Measurements from ENCODE around the gene TPP1.

The TPP1 gene

DNA sequence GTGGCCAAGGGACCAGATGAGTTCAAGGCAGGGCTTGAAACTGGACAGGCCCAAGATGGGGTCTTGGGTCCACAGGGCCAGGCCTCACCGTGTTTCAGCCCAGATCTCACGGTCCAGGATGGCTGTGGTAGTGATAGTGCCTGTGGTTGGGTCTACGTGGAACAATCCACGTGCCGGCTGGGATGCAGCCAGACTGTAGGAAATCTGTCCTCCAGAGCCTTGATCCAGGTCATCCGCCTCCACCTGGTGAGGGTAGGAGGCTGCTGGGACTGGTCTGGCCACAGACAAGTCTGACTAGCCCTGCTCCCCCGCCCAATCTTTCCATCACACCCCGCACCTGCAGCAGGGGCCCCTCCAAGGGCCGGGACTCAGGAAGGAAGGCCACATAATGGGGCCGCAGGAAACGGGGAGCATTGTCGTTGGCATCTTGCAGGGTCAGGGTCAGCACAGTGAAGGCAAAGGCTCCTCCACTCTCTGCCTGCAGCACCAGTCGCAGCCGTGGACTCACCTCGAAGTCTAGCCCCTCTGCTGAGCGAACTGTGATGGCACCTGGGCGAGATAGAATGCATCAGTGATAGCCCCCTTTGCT, 6.7 kb upstream of the TPP1 start:
- TF ChIP-seq, protein P1, sequence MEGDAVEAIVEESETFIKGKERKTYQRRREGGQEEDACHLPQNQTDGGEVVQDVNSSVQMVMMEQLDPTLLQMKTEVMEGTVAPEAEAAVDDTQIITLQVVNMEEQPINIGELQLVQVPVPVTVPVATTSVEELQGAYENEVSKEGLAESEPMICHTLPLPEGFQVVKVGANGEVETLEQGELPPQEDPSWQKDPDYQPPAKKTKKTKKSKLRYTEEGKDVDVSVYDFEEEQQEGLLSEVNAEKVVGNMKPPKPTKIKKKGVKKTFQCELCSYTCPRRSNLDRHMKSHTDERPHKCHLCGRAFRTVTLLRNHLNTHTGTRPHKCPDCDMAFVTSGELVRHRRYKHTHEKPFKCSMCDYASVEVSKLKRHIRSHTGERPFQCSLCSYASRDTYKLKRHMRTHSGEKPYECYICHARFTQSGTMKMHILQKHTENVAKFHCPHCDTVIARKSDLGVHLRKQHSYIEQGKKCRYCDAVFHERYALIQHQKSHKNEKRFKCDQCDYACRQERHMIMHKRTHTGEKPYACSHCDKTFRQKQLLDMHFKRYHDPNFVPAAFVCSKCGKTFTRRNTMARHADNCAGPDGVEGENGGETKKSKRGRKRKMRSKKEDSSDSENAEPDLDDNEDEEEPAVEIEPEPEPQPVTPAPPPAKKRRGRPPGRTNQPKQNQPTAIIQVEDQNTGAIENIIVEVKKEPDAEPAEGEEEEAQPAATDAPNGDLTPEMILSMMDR (IDR thresholded peaks at IDR 0.05; ENCODE audit: control extremely low read depth, extremely low read depth, low read depth, missing control alignments), result no peak
- POLR2A ChIA-PET, result no interaction called here
- CTCF ChIA-PET, result interaction anchor here (1.6 to 2.1 kb wide), 2 partner anchors 8 to 14 kb away, joined by 9 to 10 read pairs; partner anchors contain the start of genes TAF10 and TPP1
- DNase-seq (ENCODE audit: extremely low spot score), result no peak

GRCh38 chr11:6625156-6625831, 6.1 kb upstream of the TPP1 start:
- ChIA-PET CTCF (interaction anchor here (1.7 kb wide), 1 partner anchor 81 kb away, joined by 6 read pairs; no protein-coding TSS in a partner anchor), POLR2A (no interaction called here)
- no peak for DNase-seq (ENCODE audit: extremely low spot score)
- TF ChIP-seq, protein P1 (IDR thresholded peaks at IDR 0.05; ENCODE audit: control extremely low read depth, extremely low read depth, low read depth, missing control alignments), result no peak

DNA sequence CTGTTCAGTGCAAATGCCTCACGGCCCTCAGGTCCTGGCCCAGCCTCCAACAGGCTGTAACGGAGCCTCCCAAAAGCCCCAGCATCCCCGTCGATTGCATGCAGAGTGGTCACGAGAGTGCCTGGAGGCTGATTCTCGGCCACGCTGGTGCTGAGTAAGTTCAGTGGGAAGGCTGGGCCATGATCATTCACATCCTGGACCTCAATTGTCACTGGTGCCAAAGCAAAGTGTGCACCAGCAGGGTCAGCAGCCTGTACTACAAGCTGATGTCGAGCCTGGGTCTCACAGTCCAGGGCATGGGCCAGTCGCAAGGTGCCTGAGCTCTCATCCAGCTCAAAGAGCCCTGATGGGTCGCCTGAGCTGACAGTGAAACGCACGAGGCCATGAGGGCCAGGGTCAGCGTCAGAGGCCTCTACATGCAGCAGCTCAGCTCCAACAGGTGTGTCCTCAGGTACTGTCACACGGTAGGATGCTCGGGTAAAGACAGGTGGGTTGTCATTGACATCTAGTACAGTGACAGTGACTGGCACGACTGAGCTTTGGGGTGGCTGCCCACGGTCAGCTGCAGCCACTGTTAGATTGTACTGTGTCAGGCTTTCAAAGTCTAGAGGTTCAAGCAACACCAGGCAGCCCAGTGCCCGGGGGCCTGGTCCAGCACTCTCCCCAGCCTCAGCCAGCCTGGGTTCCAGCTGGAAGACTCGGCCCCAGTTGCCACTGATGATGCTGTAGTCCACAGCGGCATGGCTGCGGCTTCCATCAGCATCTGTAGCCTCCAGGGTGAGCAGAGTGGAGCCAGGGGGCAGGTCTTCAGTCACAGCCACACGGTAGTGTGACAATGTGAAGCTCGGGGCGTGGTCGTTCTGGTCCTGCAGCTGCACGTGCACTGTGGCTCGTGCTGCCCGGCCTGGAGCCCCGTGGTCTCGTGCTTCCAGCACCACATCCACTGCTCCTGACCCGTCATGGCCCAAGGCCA, 4.5 kb upstream of the TPP1 start:
- CTCF ChIA-PET, result interaction anchor here (1.0 to 2.0 kb wide), 11 partner anchors 8 to 83 kb away, joined by 3 to 8 read pairs (median 3); partner anchors contain the start of genes MRPL17 and TAF10
- TF ChIP-seq, protein P1 (IDR thresholded peaks at IDR 0.05; ENCODE audit: control extremely low read depth, extremely low read depth, low read depth, missing control alignments), result no peak
- DNase-seq (ENCODE audit: extremely low spot score), result no peak
- POLR2A ChIA-PET, result interaction anchor here (0.5 to 1.0 kb wide), 2 partner anchors 12 to 47 kb away, joined by 4 to 8 read pairs; partner anchors contain the start of gene TAF10

GRCh38 chr11:6622261-6623171, 3.3 kb upstream of the TPP1 start:
- ChIA-PET POLR2A (interaction anchor here (1.0 kb wide), 1 partner anchor 11 kb away, joined by 4 read pairs; the partner anchor contains the start of gene TAF10), CTCF (interaction anchor here (1.0 to 2.0 kb wide), 13 partner anchors 14 to 133 kb away, joined by 3 to 8 read pairs (median 4); partner anchors contain the start of gene MRPL17)
- TF ChIP-seq, protein P1 (IDR thresholded peaks at IDR 0.05; ENCODE audit: control extremely low read depth, extremely low read depth, low read depth, missing control alignments), result no peak
- DNase-seq (ENCODE audit: extremely low spot score), result no peak

DNA sequence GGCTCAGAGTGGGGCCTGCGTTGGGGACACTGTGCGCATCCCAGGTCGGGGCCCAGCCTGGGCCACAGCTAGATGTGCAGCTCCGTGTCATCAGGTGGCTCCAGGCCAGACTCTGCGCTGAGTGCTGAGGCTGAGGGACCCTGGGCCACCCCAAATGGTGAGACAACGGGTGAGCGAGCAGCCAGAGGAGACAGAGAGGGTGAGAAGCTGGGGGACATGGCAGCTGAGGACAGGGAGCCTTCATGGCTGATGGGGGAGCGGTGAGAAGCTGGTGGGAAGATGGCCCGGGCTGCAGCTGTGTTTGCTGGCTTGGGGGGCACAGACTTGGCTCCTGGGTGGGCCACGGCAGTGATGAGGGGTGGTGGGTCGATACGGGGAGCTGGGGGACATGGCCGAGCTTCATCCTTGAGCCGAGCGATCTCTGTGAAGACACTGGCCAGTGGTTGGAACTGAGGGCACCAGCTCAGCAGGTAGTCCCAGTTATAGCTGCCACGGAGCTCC, 2.5 kb upstream of the TPP1 start:
- no peak for DNase-seq (ENCODE audit: extremely low spot score)
- ChIA-PET POLR2A (no interaction called here), CTCF (interaction anchor here (1.1 to 2.0 kb wide), 10 partner anchors 9 to 133 kb away, joined by 3 to 7 read pairs (median 5); partner anchors contain the start of gene MRPL17)
- TF ChIP-seq, protein P1 (IDR thresholded peaks at IDR 0.05; ENCODE audit: control extremely low read depth, extremely low read depth, low read depth, missing control alignments), result no peak

Data from GM10248 (cell line).